Measurements from ENCODE around the gene DHRS3. TPM values are rescaled to one million over a fixed set of nuclear protein-coding genes. Genes with fewer than 3 reads are reported as not detected.
A peak's percentile ranks its signal among the peaks of the same experiment; 100 is the strongest.

DHRS3 gene
- total RNA-seq, 4 donors from 2014 or later: 175 to 342 (median 227) TPM

GRCh38 chr1:12552951-12553921 is 64.8 kb downstream of the DHRS3 start:
- DNase-seq (ENCODE audit: low spot score) (no peak), ATAC-seq (ENCODE audit: low FRiP score) (no peak)
- no peak for TF ChIP-seq CTCF (IDR thresholded peaks at IDR 0.05)

- DNase-seq (ENCODE audit: low spot score) (no peak), ATAC-seq (ENCODE audit: low FRiP score) (no peak)
- TF ChIP-seq CTCF (IDR thresholded peaks at IDR 0.05): no peak
Observed at GRCh38 chr1:12552111-12552888, 65.7 kb downstream of the DHRS3 start.

- no peak for DNase-seq (ENCODE audit: low spot score)
- no peak for TF ChIP-seq CTCF (IDR thresholded peaks at IDR 0.05)
- ATAC-seq (ENCODE audit: low FRiP score): no peak
Observed at GRCh38 chr1:12551584-12551983, 66.4 kb downstream of the DHRS3 start.

- peak; percentile 86 for ATAC-seq (ENCODE audit: low FRiP score)
- peak; percentile 59 for DNase-seq (ENCODE audit: low spot score)
- no peak for TF ChIP-seq CTCF (IDR thresholded peaks at IDR 0.05)
Observed at GRCh38 chr1:12549460-12550349, 68.3 kb downstream of the DHRS3 start.

GRCh38 chr1:12548973-12549459 is 69.0 kb downstream of the DHRS3 start:
- no peak for ATAC-seq (ENCODE audit: low FRiP score)
- no peak for TF ChIP-seq CTCF (IDR thresholded peaks at IDR 0.05)
- no peak for DNase-seq (ENCODE audit: low spot score)

- TF ChIP-seq CTCF (IDR thresholded peaks at IDR 0.05): no peak
- ATAC-seq (ENCODE audit: low FRiP score): no peak
- DNase-seq (ENCODE audit: low spot score): no peak
Observed at GRCh38 chr1:12548279-12548972, 69.6 kb downstream of the DHRS3 start.
